KG1 (cell line): ENCODE data around the gene SLC25A29.
A peak's percentile ranks its signal among the peaks of the same experiment; 100 is the strongest.
"Not testable (repeated sequence)": the region's sequence is repeated elsewhere in the genome, so short reads cannot be mapped to it uniquely, and the experiment has no call there.

Source experiments
- DNase-seq: peaks from one replicate; lab custom pipeline; 2025; lab: John Stamatoyannopoulos, UW

Gene SLC25A29

DNA sequence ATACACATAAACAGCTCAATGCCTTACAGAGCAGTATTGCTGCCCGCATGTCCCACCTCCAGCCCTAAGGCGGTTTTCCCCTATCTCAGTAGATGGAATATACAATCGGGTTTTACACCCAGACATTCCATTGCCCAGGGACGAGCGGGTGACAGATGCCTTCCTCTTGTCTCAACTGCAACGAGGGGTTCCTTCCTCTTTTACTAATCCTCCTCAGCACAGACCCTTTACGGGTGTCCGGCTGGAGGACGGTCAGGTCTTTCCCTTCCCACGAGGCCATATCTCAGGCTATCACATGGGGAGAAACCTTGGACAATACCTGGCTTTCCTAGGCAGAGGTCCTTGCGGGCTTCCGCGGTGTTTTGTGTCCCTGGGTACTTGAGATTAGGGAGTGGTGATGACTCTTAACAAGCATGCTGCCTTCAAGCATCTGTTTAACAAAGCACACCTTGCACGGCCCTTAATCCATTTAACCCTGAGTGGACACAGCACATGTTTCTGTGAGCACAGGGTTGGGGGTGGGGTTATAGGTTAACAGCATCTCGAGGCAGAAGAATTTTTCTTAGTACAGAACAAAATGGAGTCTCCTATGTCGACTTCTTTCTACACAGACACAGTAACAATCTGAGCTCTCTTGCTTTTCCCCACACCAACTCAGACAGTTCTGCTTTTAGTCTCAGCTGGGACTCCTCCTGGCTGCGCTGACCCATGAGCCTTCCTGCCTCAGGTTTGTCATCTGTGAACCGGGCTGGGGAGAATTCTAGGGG is 6.0 kb upstream of the SLC25A29 start:
- DNase-seq, result peak; percentile 17

GRCh38 chr14:100309028-100309737 is 2.9 kb upstream of the SLC25A29 start:
- no peak for DNase-seq

GRCh38 chr14:100308427-100308792 is 2.2 kb upstream of the SLC25A29 start:
- not testable (repeated sequence) for DNase-seq

GRCh38 chr14:100307766-100308426 is 1.7 kb upstream of the SLC25A29 start:
- no peak for DNase-seq

- DNase-seq, result no peak
These were observed 938 bp upstream of the SLC25A29 start for GRCh38 chr14:100306998-100307765.

DNA sequence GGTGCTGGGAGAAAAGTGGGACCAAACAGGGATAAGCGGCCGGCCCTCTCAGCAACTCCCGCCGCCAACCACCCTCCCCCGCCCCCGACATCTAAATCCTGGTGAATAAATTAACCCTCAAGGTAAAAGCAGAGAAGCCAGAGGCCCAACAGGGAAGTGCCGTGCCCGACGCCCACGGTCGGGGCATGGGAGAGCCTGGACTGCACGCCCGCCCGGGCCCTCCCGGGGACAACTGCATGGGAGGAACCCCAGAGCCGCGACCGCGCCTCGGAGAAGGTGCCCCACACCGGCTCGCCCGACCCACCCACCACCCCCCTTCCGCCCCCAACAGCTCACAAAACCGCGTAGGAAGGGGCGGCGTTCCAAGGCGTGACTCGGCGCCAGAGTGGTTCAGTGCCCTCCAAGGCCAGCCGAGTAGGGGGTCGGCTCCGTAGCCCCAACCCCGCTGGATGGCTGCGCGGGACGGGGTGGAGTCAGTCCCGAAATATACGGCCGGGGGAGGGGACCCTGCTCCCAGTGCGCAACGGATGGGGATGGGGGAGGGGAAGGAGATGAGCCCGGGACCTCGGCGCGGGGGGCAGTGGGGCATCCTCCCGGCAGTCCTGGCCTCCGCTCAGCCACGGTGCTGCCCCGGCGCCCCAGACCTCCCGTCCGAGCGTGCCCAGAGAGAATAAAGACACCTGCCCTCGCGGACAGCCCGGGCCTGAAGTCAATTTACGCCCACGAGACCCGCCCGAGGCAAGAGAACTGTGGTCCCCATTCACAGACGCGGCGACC is 732 bp downstream of the SLC25A29 start:
- DNase-seq, result no peak

- DNase-seq, result no peak
These were observed 1.4 kb downstream of the SLC25A29 start for GRCh38 chr14:100304825-100305323.

DNA sequence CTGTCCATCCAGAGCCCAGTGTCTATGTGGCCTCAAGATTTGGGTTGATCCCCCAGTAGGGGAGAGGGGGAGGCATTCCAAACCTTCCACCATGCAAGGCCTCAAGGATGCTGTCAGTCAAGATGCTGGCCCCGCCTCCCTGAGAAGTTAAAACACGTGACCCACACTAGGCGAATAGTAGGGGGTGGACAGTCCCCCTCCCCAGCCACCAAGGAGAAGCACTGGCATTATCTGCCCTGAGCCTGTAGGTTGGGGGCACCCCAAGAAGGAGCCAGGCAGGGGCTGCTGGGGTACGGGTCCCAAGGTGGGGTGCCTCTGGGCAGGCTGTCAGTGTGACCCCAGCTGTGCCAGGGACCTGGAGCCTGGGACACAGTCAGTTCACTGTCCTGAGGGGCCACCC is 2.3 kb downstream of the SLC25A29 start:
- DNase-seq, result no peak

- no peak for DNase-seq
These were observed 3.1 kb downstream of the SLC25A29 start for GRCh38 chr14:100303179-100303578.

DNA sequence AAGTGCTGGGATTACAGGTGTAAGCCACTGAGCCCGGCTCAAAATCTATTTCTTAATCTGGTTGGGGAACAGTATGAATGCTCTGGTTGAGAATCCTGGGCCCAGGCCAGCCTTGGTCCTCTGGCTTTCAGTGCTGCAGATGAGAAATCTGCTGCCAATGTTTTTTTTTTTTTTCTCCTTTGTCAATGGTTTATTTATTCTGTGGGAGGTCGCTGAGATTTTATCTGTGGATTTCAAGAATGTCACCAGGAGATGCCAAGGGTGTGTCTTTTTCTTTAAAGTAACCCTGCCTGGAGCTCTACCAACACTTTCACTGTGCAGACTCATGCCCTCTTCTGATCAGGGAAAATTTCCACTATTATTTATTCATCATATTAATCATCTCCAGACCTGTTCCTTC is 3.6 kb downstream of the SLC25A29 start:
- no peak for DNase-seq

DNA sequence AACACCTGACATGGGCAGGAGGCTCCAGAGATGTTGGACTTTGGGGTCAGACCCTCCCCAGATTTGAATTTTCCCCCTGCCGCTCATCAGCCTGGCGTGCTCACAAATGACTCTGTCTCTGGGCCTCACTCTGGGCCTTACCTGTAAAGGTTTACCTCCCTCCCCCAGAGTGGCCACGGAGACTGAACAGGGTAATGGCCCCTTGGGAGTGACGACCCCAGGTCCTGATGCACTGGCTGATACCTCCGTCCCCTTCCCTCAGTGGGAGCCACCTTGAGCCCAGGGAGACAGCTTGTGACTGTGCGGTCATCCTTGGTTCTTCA is 7.0 kb downstream of the SLC25A29 start:
- no peak for DNase-seq

- DNase-seq, result no peak
These were observed 7.5 kb downstream of the SLC25A29 start for GRCh38 chr14:100298551-100299237.

DNA sequence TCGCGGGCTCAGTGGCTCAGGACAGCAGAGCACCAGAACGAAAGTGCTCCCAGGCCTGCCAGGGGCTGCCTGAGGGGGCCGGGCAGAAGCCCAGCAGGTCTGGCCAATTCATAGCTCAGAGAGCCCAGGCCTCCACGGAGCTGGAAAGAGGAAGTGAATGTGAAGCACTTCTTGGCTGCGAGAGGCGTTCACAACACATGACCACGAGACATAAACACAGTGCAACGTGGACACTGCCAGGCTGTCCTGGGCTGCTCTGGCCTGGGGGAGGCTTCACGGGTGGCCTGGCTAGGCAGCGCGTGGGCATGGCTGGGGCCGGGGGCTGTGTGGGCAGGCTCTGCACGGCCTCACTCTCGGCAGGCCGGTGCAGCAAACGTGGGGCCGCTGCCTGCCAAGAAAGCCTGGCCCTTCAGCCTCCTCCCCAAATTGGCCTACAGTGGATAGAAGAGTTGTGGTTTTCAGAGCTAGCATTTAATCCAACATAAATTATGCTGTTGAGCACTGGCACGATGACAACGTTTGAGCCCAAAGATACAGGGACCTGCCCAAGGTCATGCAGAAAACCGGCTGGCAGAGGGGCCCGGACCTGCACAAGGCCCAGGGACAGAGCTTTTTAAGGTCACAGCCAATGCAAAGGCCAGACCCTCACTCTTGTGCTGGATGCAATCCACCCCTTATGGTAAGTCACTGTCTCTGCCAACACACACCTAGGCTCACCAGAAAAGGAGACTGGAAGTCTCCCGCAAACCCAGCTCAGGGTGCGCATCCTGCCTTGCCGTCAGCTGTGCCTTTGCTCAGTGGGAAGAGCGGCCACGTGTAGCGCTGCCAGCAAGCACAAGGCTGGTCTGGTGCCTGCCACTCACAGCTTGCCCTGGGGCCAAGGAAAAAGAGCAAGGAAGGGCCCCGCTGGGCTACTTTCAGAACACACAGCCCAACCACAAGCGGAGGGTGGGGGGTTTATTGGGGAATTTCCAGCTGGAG is 8.6 kb downstream of the SLC25A29 start:
- peak; percentile 37 for DNase-seq

DNA sequence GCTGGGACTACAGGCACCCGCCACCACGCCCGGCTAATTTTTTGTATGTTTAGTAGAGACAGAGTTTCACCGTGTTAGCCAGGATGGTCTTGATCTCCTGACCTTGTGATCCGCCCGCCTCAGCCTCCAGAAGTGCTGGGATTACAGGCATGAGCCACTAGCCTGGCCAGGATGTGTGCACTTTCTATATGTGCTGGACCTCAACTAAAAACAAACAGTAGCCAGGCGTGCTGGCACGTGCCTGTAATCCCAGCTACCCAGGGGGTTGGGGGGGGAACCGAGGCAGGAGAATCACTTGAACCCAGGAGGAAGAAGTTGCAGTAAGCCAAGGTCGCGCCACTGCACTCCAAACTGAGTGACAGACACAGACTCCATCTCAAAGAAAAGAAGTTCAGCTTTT is 9.5 kb downstream of the SLC25A29 start:
- not testable (repeated sequence) for DNase-seq

DNA sequence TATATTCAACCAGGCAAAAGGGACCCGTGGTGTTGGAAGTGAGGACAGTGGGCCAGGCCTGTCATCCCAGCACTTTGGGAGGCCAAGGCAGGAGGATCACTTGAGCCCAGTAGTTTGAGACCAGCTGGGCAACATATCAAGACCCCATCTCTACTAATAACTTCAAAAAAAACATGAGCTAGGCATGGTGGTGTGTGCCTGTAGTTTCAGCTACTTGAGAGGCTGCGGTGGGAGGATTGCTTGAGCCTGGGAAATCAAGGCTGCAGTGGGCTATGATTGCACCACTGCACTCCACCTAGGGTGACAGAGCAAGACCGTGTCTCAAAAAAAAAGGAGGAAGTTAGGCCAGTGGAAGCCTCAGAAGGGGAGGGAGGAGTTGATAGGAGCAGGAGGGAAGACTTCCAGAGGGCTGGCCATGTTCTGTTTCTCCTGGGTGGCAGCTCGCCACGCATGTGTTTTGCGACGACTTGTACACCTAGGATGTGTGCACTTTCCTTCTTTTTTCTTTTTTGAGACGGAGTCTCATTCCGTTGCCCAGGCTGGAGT is 10.1 kb downstream of the SLC25A29 start:
- DNase-seq, result no peak

DNA sequence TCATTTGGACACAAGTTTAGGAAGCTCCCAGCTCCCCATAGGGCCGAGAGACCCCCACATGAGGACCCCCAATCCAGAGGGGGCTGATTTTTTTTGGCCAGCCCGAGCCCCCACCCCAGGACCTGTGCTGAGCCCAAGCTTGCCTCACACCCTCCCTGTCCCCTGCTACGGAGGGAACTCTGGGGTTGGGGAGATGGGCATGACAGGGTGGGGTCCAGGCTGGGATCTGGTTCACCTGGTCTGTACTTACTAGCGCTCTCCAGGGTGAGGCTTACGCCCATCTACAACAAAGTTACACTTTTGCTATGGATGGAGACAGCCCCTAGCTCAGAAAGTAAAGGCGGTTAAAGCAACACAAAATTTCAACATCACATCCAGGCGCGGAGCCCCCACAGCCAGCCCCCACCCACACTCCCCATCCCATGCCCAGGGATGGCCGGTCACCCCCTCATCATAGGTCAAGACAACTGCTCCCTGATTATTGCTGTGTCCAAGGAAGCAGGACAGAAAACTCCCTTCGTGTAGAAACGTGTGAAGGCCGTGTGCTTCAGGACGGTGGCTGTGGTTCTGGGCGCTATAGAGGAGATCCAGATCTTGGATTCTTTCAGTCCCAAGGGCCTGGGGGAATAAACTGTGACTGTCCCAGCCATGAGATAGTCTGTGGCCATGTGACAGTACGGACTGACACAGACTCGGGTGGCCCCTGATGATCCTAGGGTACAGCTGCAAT is 10.7 kb downstream of the SLC25A29 start:
- no peak for DNase-seq

- no peak for DNase-seq
These were observed 11.3 kb downstream of the SLC25A29 start for GRCh38 chr14:100294963-100295330.

DNA sequence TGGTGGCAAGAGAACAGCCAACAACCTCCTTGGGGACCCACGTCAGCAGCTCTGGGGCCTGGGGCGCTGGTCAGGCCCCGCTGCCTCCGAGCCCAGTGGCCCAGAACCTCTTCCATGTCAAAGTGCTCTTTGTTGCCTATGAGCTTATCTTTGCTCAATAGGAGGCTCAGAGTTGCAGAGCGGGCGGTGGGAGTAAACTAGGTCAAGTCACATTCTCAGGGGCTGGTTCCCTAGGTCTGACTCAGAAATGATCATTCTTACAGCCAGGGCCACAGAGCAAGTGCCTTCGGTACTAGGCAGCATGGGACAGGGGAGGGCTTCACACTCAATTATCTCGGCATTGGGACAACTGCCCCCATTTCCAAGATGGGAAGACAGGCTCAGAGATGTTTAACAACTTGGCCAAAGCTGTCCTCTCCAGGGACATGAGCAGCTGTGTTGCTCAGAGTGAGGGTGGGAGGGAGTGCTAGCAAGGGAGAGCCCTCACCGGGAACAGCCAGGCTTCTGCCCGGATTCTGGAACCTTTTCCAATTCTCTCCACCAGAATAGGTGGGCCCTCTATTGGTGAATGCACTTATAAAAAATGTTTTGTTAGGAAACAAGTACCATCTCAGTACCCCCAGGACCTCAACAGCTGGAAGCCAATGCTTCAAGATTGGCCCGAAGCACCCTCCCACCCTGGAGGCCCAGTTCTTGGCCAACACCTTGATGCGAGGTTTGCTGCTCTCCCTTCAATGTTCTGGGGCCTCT is 11.9 kb downstream of the SLC25A29 start:
- DNase-seq, result no peak
